GM19468 (cell line): ENCODE measurements around the gene HOXD4.

Source experiments
- ATAC-seq: cut with Tn5 transposase; IDR thresholded peaks from one replicate; pipeline ENCODE4 v1.9.1; 2021; ENCODE audit warnings: mild to moderate bottlenecking, moderate library complexity, moderate number of reproducible peaks; ENCODE audit not compliant: unreplicated experiment; ENCODE audit errors: extremely low read depth

Gene HOXD4

GRCh38 chr2:176124947-176125771 lies 26.2 kb upstream of the HOXD4 start:
- no peak for ATAC-seq

- ATAC-seq: no peak
Measured at GRCh38 chr2:176125772-176126054, 25.6 kb upstream of the HOXD4 start.

- no peak for ATAC-seq
Measured at GRCh38 chr2:176126929-176127773, 24.2 kb upstream of the HOXD4 start.

- ATAC-seq: no peak
Measured at GRCh38 chr2:176127774-176128072, 23.6 kb upstream of the HOXD4 start.

GRCh38 chr2:176128172-176128981 lies 23.0 kb upstream of the HOXD4 start:
- ATAC-seq: no peak

GRCh38 chr2:176128982-176129796 lies 22.2 kb upstream of the HOXD4 start, which contains the start of gene HOXD8:
HOXD8 (plus strand) TSS chr2:176129705; CDS start chr2:176130367, 662 bp downstream.
- no peak for ATAC-seq

GRCh38 chr2:176129813-176130146 lies 21.6 kb upstream of the HOXD4 start:
- ATAC-seq: no peak

GRCh38 chr2:176130147-176130956 lies 21.0 kb upstream of the HOXD4 start:
- no peak for ATAC-seq

- ATAC-seq: no peak
Measured at GRCh38 chr2:176130957-176131847, 20.1 kb upstream of the HOXD4 start.

- no peak for ATAC-seq
Measured at GRCh38 chr2:176131848-176132158, 19.5 kb upstream of the HOXD4 start.

GRCh38 chr2:176132205-176133171 lies 18.9 kb upstream of the HOXD4 start:
- no peak for ATAC-seq

GRCh38 chr2:176133389-176133788 lies 18.0 kb upstream of the HOXD4 start:
- ATAC-seq: no peak

GRCh38 chr2:176134035-176134434 lies 17.3 kb upstream of the HOXD4 start:
- ATAC-seq: no peak

- no peak for ATAC-seq
Measured at GRCh38 chr2:176135035-176135440, 16.3 kb upstream of the HOXD4 start.

GRCh38 chr2:176136374-176137251 lies 14.7 kb upstream of the HOXD4 start:
- ATAC-seq: no peak

GRCh38 chr2:176137252-176137580 lies 14.1 kb upstream of the HOXD4 start:
- no peak for ATAC-seq

- no peak for ATAC-seq
Measured at GRCh38 chr2:176137906-176138305, 13.4 kb upstream of the HOXD4 start.
